Measurements from ENCODE around the gene TTC12.

Gene TTC12

DNA sequence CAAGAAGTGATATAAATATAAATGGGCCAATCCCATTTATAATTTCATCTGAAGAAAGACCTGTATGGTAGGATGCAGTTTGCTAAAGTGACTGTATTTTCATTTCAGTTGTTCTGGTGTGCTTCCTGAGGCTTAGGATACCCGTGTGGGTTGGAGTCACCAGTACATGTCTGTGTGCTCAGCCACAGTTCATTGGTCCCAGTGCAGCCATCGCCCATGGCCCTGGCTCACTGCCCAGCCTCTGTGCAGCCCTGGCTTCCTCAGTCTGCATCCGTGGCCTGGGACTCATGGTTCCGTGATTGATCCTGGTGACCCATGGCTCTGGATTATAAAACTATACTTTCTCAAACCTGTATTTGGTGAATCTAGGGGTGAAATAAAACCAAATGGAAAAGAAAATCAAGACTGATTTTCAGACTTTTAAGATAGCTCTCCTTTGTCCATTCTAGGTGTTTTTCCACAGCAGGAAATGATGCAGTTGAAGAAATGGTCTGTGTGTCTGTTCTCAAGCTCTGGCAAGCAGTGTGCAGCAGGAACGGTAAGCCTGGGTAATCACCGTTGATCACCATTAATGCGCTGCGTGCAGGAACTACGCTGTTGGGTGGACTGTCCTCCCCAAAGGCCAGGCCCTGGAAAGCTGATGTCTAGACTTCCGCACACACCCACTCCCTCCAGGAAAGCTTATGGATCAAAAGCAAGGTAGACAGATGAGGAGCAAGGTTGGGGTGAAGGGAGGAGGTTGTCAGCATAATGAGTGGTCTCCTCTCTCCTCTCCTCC, 27.2 kb downstream of the TTC12 start:
- H3K4me1 ChIP-seq (ENCODE audit: insufficient read depth, poor library complexity, severe bottlenecking), result peaks cover 21% of the 10 kb centered on the region
- TF ChIP-seq, protein P1, sequence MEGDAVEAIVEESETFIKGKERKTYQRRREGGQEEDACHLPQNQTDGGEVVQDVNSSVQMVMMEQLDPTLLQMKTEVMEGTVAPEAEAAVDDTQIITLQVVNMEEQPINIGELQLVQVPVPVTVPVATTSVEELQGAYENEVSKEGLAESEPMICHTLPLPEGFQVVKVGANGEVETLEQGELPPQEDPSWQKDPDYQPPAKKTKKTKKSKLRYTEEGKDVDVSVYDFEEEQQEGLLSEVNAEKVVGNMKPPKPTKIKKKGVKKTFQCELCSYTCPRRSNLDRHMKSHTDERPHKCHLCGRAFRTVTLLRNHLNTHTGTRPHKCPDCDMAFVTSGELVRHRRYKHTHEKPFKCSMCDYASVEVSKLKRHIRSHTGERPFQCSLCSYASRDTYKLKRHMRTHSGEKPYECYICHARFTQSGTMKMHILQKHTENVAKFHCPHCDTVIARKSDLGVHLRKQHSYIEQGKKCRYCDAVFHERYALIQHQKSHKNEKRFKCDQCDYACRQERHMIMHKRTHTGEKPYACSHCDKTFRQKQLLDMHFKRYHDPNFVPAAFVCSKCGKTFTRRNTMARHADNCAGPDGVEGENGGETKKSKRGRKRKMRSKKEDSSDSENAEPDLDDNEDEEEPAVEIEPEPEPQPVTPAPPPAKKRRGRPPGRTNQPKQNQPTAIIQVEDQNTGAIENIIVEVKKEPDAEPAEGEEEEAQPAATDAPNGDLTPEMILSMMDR (IDR thresholded peaks at IDR 0.05; ENCODE audit: poor library complexity, severe bottlenecking), result no peak
- ATAC-seq (ENCODE audit: low read depth), result no peak

DNA sequence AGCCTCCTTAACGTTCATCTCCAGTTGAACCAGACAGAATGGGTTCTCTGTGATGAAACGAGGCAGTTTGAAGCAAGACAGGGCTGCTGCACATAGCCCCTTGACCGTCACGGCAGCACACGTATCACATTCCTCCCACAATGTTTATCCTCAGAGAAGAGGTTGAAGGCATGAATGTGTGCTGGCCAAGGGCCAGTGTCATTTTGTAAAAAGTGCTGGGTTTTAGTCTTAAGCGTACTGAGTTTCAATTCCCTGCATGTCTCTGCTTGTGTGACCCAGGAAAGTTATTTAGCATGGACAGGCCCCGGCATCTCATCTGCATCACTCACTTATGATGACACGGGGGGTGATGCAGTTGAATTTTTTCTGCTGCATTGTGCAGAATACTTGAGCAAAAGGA, 31.6 kb downstream of the TTC12 start:
- peaks cover 11% of the 10 kb centered on the region; the same call in 1 of the 2 replicates for H3K36me3 ChIP-seq (ENCODE audit: low read depth)
- no peaks in the 10 kb centered on the region for H3K27me3 ChIP-seq (ENCODE audit: insufficient read depth, poor library complexity, severe bottlenecking)
- peak; percentile 81 for DNase-seq (ENCODE audit: low spot score)
- peaks cover 24% of the 10 kb centered on the region for H3K4me1 ChIP-seq (ENCODE audit: insufficient read depth, poor library complexity, severe bottlenecking)
- H3K27ac ChIP-seq (ENCODE audit: poor library complexity, severe bottlenecking), result peak overlapping the region; percentile 72
- ATAC-seq (ENCODE audit: low read depth), result peak; percentile 93
- no peaks in the 10 kb centered on the region for H3K9me3 ChIP-seq (ENCODE audit: severe bottlenecking)
- no peak overlapping the region for H3K4me3 ChIP-seq (ENCODE audit: severe bottlenecking)
- TF ChIP-seq, protein P1 (IDR thresholded peaks at IDR 0.05; ENCODE audit: poor library complexity, severe bottlenecking), result no peak

More for the DNA sequence above, 27.2 kb downstream of the TTC12 start:
- H3K9me3 ChIP-seq (ENCODE audit: severe bottlenecking), result no peaks in the 10 kb centered on the region
- H3K36me3 ChIP-seq (ENCODE audit: low read depth), result peaks cover 22% of the 10 kb centered on the region
- no peaks in the 10 kb centered on the region for H3K27me3 ChIP-seq (ENCODE audit: insufficient read depth, poor library complexity, severe bottlenecking)
- no peak for DNase-seq (ENCODE audit: low spot score)
- no peak overlapping the region for H3K27ac ChIP-seq (ENCODE audit: poor library complexity, severe bottlenecking)
- no peak overlapping the region for H3K4me3 ChIP-seq (ENCODE audit: severe bottlenecking)

DNA sequence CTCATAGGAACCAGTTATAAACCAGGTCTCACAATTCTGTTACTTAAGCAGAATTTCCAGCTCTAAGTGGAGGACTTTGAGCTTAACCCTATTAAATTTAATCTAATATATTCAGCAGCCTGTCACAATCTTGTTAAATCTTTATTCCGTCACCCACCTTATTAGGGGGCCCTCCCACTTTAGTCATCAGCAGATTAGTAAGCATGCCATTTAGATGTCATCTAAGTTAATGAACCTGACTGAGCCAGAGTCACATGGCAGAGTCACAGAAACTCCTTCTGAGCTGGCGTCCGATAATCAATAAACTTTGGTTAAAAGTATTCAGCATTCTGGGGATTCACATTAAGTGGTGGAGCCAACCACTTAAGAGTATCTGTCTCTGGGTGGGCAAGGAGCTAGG, 35.1 kb downstream of the TTC12 start:
- H3K4me3 ChIP-seq (ENCODE audit: severe bottlenecking), result no peak overlapping the region
- no peaks in the 10 kb centered on the region for H3K27me3 ChIP-seq (ENCODE audit: insufficient read depth, poor library complexity, severe bottlenecking)
- H3K36me3 ChIP-seq (ENCODE audit: low read depth), result peaks cover 15% of the 10 kb centered on the region
- TF ChIP-seq, protein P1 (IDR thresholded peaks at IDR 0.05; ENCODE audit: poor library complexity, severe bottlenecking), result no peak
- DNase-seq (ENCODE audit: low spot score) (no peak), ATAC-seq (ENCODE audit: low read depth) (no peak)
- H3K9me3 ChIP-seq (ENCODE audit: severe bottlenecking), result no peaks in the 10 kb centered on the region
- H3K4me1 ChIP-seq (ENCODE audit: insufficient read depth, poor library complexity, severe bottlenecking), result peaks cover 22% of the 10 kb centered on the region
- H3K27ac ChIP-seq (ENCODE audit: poor library complexity, severe bottlenecking), result no peak overlapping the region

DNA sequence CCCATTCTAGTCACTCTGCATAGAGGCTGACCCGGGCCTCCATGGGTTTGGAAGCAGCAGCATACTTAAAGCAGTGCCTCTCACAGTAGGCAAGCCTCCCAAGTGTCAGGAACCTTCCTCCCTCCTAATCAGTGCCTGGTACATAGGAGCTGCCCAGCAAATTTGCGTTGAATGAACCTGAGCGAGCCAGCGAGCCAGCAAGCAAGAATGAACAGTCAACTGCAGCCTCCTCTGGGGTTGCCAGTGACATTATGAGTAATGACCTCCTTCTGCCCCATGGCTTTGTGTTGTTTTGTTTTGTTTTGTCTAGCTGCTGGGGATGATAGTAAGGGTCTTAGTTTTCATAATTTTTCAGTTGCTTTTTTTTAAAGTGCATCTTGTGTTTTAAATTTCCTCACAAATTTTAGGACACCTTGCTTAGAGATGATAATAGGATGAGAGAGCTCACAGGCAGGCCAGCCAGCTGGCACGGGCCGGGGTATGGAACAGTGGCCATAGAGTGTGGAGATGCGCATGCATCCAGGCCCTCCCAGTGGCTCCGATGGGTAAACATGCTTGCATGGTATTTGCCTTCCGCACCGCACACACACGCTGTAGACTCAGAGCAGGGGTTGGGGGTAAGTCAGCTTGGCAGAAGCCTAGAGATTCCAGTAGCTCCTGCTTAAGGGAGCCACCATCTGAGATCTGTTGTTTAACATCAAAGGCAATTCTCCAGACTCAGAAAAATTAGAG, 36.1 kb downstream of the TTC12 start:
- no peaks in the 10 kb centered on the region for H3K9me3 ChIP-seq (ENCODE audit: severe bottlenecking)
- H3K27ac ChIP-seq (ENCODE audit: poor library complexity, severe bottlenecking), result no peak overlapping the region
- H3K36me3 ChIP-seq (ENCODE audit: low read depth), result peaks cover 15% of the 10 kb centered on the region
- H3K27me3 ChIP-seq (ENCODE audit: insufficient read depth, poor library complexity, severe bottlenecking), result no peaks in the 10 kb centered on the region
- H3K4me3 ChIP-seq (ENCODE audit: severe bottlenecking), result no peak overlapping the region
- DNase-seq (ENCODE audit: low spot score) (no peak), ATAC-seq (ENCODE audit: low read depth) (no peak)
- TF ChIP-seq, protein P1 (IDR thresholded peaks at IDR 0.05; ENCODE audit: poor library complexity, severe bottlenecking), result no peak
- peaks cover 13% of the 10 kb centered on the region for H3K4me1 ChIP-seq (ENCODE audit: insufficient read depth, poor library complexity, severe bottlenecking)

Data from RWPE2 (cell line).